CD4-positive, alpha-beta T cell treated with Interleukin-21 for 1 hour (primary cell): Measurements from ENCODE around the gene HSD3B2.

Experiments
- DNase-seq: peaks from one replicate; pipeline ENCODE4 v3.0.0-alpha.2; 2020

HSD3B2 gene

DNA sequence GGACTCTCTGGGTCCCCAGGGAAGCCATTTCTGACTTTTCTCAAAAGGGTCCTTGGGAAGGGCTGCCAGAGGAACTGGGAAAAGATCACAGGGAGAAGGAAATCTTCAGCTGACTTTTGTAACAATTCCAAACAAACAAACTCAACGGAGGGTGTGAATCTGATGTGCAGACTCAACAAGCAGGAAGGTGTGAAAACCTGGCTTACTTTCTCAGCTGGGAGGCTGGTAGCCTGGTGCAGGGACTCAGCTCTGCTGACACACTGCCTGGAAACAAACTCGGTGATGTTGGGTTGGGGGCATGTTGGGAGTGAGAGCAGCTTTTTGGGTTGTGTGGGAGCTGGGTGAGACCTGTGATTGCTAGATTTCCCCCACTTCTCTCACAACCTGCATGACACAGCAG is 10.2 kb upstream of the HSD3B2 start:
- no peak for DNase-seq

- DNase-seq: no peak
Observed at GRCh38 chr1:119409731-119410130, 5.2 kb upstream of the HSD3B2 start.

DNA sequence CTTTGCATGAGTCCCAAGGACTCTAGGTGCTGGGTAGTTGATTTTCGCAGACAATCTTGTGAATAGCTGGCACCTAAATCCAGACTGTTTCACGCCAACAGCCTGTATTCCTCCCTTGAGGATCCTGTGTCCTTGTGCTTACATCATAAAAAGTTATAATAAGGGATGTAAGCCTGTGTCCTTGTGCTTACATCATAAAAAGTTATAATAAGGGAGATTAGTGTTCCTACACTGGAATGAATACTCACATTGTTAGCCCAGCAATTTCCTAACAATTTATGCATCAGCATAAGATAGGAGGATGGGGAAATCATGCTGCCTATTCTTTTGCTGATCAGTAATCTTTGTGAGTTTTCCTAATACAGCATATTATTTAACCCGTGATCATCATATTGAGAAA is 4.0 kb upstream of the HSD3B2 start:
- no peak for DNase-seq

GRCh38 chr1:119416006-119416640 is 1.2 kb downstream of the HSD3B2 start:
- no peak for DNase-seq

DNA sequence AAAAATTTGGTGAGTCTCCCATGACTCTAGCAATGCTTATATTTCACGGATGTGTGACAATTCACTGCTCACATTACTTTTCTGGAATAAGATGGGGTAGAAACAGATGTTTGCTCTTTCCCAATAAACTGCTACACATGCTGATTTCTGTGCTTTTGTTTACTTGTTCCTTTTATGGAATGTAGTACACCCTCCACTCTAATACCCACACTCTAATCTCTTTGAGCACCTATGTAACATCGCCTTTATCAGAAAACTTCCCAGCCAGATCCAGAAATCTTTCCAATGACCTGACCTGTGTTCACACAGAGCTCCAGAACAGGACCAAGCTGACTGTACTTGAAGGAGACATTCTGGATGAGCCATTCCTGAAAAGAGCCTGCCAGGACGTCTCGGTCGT is 4.2 kb downstream of the HSD3B2 start:
- DNase-seq: no peak

DNA sequence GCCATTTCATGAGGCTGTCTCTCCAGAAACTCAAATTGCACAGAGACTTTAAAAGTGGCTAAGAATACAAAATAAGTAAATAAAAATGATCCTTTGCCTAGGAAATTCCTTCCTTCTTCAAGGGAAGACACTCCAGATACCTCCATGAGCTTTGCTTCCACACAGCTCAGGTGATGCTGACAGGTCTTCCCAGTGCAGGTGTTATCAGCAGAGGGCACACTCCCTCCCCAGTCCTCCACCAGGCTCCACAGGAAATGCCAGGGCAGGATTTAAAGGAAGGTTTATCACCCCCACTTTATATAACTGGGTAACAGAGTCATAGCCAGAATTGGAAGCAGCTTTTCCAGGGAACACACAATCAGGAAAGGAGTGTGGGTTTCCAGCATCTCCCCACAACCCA is 5.7 kb downstream of the HSD3B2 start:
- DNase-seq: no peak

DNA sequence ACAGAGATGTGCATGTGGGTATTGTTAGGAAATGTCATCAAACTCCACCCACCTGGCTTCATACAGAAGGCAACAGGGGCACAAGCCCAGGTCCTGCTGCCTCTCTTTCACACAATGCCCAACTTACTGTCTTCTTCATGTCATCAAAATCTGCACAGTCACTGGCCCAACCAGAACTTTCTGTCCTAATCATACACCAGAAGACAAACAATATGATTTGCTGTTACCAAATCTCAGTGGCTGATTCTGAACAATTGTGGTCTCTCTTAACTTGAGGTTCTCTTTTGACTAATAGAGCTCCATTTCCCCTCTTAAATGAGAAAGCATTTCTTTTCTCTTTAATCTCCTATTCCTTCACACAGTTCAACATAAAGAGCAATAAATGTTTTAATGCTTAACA is 7.7 kb downstream of the HSD3B2 start:
- DNase-seq: no peak

GRCh38 chr1:119428991-119429390 is 14.0 kb downstream of the HSD3B2 start:
- DNase-seq: no peak

DNA sequence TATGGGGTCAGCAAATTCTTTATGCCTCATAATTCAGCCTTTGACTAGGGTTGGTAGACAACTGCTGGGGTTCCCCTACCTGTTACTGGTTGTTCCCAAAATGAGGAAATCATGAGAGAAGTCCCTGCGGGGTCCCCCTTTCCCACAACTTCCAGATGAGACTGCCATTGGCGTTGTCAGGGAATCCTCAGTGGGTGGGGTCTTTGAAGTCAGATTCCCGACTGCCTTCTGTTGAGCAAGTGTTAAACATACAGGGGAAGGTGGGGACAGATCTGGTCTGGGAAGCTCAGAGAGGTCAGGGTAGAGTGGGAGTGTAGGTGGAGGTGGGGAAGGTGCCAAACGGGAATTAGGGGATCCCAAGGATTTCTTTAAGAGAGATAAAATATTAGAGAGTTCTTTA is 14.7 kb downstream of the HSD3B2 start:
- no peak for DNase-seq

GRCh38 chr1:119430486-119430885 is 15.5 kb downstream of the HSD3B2 start:
- no peak for DNase-seq

DNA sequence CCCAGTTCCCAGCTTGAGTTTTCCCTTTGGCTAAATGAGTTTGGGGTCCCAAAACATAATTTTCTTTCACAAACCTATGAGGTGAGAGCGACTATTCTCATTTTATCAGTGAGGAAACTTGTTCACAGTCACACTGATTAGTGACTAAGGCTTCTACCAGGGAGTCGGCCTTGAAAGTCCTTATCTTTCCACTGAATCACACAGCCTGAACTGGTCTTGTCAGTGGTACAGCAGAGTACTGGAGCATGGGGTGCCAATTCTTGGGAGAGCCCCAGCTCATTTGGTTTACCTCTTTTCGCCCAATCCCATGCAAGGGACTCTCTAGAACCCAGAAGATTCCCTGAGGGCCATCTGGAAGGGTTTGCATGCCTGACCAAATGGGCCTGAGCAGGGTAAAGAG is 16.9 kb downstream of the HSD3B2 start:
- DNase-seq: no peak

GRCh38 chr1:119435052-119435451 is 20.1 kb downstream of the HSD3B2 start:
- DNase-seq: no peak

GRCh38 chr1:119438761-119439160 is 23.8 kb downstream of the HSD3B2 start:
- no peak for DNase-seq

DNA sequence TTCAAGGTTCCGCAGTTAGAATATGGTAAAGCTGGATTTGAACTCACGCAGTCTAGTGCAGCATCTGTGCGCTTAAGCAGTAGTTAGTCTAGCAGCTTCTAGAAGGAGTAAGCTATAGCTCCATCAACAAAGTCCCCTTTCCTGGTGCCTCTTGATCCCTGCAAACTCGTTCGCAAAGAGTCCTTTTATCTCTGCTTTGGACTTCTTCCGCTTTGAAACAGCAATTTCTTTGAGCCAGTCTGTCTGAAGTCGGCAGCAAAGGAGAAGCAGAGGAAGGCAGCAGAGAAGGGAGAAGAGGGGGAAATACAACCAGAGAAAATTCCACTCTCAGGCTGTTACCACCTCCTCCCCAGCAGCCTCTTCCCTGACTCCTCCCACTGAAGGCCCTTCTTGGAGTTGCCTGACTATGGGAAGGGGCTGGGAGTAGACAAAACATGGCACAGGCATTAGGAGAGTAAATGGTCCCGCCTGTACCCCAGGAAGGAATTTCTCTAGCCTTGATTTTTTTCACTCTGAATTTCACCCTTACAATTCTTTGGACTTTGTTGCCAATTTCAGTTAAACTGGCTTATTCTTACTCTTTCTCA is 25.9 kb downstream of the HSD3B2 start:
- DNase-seq: no peak

DNA sequence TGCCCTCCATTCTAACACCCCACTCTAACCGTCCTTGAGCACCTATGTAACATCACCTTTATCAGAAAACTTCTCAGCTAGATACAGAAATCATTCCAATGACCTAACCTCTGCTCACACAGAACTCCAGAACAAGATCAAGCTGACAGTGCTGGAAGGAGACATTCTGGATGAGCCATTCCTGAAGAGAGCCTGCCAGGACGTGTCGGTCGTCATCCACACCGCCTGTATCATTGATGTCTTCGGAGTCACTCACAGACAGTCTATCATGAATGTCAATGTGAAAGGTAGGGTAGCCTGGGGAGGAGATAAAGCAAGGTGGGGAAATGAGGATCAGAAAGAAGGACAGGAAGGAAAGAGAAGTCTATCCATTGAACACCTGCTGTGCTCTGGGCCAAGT is 27.8 kb downstream of the HSD3B2 start:
- no peak for DNase-seq

GRCh38 chr1:119446321-119446720 is 31.4 kb downstream of the HSD3B2 start:
- no peak for DNase-seq

DNA sequence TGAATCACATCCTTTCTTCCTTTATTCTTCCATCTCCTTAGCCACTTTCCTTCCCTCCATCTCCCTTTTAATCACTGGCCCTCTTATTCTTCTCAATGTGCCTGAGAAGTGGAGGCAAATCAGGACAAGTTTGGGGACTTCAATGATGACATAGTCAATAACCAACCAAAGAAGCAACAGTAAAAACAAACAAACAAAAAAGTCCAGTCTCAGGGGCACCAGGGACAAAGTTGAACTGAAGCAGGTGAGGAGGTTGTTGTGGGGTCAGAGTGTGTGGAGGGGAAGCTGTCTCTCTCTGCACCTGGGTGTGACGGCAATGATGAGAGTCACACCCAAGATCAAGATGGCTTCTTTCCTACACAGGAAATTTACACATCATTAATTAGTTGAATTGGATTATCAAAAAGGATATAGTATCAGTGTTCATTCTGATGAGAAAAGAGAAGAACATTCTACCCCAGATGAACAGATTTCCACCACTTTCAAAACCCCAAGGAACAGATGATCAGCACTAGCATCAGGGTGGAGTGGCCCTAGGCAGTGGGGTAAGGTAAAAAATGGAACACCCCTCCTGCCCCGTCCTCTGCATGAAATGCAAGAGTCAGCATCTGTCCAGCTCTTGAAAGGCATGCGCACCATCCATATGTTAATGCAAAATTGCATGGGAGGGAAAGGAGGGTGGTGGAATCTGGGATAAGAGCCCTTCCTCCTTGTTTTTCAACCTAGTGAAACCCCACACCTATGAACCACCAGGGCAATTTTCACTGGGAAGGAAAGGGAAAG is 32.6 kb downstream of the HSD3B2 start:
- DNase-seq: no peak

- no peak for DNase-seq
Observed at GRCh38 chr1:119448127-119448511, 33.2 kb downstream of the HSD3B2 start.

DNA sequence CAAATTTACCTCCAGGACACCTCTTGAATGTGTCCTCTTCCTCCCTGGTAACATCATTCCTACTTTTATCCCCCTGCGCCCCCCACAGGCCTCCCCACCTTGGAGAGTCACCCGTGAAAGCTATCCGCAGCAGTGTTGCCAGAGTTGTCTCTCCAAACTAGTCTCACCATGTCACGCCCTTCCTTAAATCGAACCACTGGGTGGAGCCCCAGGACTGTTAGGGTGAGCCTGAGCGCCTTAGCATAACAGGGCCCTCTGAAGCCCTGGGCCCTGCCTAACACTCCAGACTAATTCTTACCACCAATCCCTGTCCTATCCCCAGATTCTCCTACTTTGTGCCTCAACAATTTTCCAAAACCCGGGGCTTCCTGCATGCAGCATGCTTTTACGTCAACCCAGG is 35.0 kb downstream of the HSD3B2 start:
- no peak for DNase-seq

DNA sequence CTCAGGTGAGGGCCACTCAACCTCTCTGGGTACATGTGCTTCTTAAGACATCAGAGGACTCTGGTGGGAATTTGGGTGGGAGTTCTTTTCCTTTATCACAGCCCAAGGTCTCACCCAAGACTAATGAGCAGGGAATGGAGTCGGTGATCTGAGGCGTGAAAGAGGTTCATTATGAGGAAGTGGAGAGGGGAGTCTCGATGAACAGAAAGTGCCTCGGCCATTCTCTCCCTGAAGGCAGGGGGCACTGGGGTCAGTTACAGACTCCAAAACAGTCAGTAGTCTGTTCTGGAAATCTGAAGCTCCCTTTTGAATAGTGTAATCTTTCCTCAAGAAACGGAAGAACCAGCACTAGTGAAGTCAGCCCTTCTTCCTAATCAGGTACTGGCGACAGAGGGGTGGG is 36.2 kb downstream of the HSD3B2 start:
- no peak for DNase-seq

DNA sequence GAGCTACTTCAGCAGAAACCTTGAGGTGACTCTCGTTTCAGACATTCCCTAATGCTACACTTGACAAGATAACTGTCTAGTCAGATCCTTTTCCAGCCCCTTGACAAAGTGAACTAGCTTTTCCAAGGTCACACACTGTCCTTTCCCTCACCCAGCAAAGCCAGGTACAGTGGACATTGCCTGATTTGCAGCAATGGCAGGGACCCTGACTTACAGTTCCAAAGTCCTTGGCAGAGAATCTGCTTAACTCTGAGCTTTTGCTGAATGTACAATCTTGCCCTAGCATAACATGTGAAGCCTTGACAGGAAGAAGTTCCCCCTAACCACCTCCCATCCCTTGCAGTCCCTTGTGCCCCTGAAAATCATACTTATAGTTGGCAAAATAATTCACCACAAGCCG is 37.1 kb downstream of the HSD3B2 start:
- DNase-seq: no peak

DNA sequence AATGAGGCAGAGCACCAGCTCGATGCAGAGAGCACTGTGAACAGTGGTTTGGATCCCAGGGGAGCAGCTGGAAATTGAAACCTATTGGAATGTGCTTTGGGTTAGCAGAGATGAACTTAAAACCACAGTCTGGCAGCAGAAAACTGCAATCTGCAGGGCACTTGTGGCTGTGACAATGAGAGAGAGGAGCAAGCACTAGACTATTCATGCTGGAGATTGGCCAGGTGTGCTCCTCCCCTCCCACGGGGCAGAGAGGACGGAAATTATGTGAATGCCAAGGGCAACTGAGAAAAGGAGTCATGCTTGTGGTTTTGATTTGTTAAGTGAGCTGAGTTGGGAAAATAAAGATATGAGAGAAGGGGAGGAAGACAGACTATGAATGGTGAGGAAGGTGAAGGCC is 38.1 kb downstream of the HSD3B2 start:
- DNase-seq: no peak

- no peak for DNase-seq
Observed at GRCh38 chr1:119462964-119463363, 48.0 kb downstream of the HSD3B2 start.

GRCh38 chr1:119463569-119463968 is 48.6 kb downstream of the HSD3B2 start:
- DNase-seq: no peak

GRCh38 chr1:119466445-119466844 is 51.5 kb downstream of the HSD3B2 start:
- DNase-seq: no peak
